IgD-negative memory B cell (primary cell): ENCODE results near the gene KASH5. TPM values are rescaled to one million over a fixed set of nuclear protein-coding genes. Genes with fewer than 3 reads are reported as not detected.

Source experiments
- H3K27ac Mint-ChIP-seq, 3 donors: one replicate each; pipeline ENCODE4 v1.8.0; 2020 to 2022; ENCODE audit warnings: mild to moderate bottlenecking in 3 of 3, mixed read lengths in 3 of 3, moderate library complexity in 1 of 3
- H3K27me3 Mint-ChIP-seq: one replicate; pipeline ENCODE4 v1.8.0; 2021; ENCODE audit warnings: mixed read lengths
- H3K36me3 Mint-ChIP-seq: one replicate; pipeline ENCODE4 v1.8.0; 2020; ENCODE audit warnings: mild to moderate bottlenecking, mixed read lengths
- H3K4me1 Mint-ChIP-seq, 3 donors: one replicate each; pipeline ENCODE4 v1.8.0; 2020 to 2022; ENCODE audit warnings: mixed read lengths in 3 of 3, mild to moderate bottlenecking in 1 of 3
- H3K4me3 Mint-ChIP-seq, 4 donors: one replicate each; pipeline ENCODE4 v1.8.0; 2020 to 2022; ENCODE audit warnings: mild to moderate bottlenecking in 4 of 4, mixed read lengths in 4 of 4, moderate library complexity in 3 of 4
- H3K9me3 Mint-ChIP-seq, 3 donors: one replicate each; pipeline ENCODE4 v1.8.0; 2020 to 2021; ENCODE audit warnings: mixed read lengths in 3 of 3, mild to moderate bottlenecking in 1 of 3
- polyA plus RNA-seq: library from polyadenylated mRNA; unstranded; fragments of 300-500 nt; fragmentation: Illumina TruSeq; gene quantifications from one replicate; pipeline ENCODE4 v1.2.3, GENCODE V29; 2021

The KASH5 gene
- not detected for polyA plus RNA-seq

- H3K27me3 Mint-ChIP-seq, result no peaks in the 10 kb centered on the region
Observed at GRCh38 chr19:49387936-49388372, at the start of gene KASH5. Gene KASH5, plus strand, starts transcription at chr19:49388249. Its CDS starts 2,635 bp downstream, at chr19:49390884.

GRCh38 chr19:49338691-49339300 is 49.3 kb upstream of the KASH5 start:
- Mint-ChIP-seq H3K4me1 (peaks cover 23 to 39% (median 38%) of the 10 kb centered on the region in 3 donors), H3K27me3 (no peaks in the 10 kb centered on the region), H3K9me3 (no peaks in the 10 kb centered on the region), H3K4me3 (peak overlapping the region; percentile 89 to 99 (median 98)), H3K36me3 (peaks cover 9% of the 10 kb centered on the region), H3K27ac (peak overlapping the region; percentile 80 to 89 (median 83))

More at GRCh38 chr19:49387936-49388372, at the start of gene KASH5:
- Mint-ChIP-seq H3K4me1 (peaks cover 22 to 34% (median 26%) of the 10 kb centered on the region in 3 donors), H3K27ac (peak within 1 kb of the TSS; percentile 91 to 97 (median 93)), H3K36me3 (no peaks in the 10 kb centered on the region), H3K4me3 (peak within 1 kb of the TSS; percentile 30 to 84 (median 73)), H3K9me3 (peaks cover 0 to 5% (median 2%) of the 10 kb centered on the region in 3 donors)

- Mint-ChIP-seq H3K27ac (peak overlapping the region; percentile 80 to 99 (median 95)), H3K36me3 (peaks cover 9% of the 10 kb centered on the region), H3K9me3 (no peaks in the 10 kb centered on the region), H3K4me3 (peak overlapping the region; percentile 89 to 99 (median 98)), H3K4me1 (peaks cover 18 to 34% (median 33%) of the 10 kb centered on the region in 3 donors), H3K27me3 (no peaks in the 10 kb centered on the region)
Observed at GRCh38 chr19:49339301-49340068, 48.6 kb upstream of the KASH5 start.

GRCh38 chr19:49340069-49340864 is 47.8 kb upstream of the KASH5 start:
- Mint-ChIP-seq H3K27me3 (no peaks in the 10 kb centered on the region), H3K4me3 (peak overlapping the region; percentile 82 to 98 (median 90)), H3K4me1 (peaks cover 23 to 37% (median 37%) of the 10 kb centered on the region in 3 donors), H3K9me3 (no peaks in the 10 kb centered on the region), H3K36me3 (peaks cover 9% of the 10 kb centered on the region), H3K27ac (peak overlapping the region; percentile 80 to 99 (median 95))

GRCh38 chr19:49340865-49341718 is 47.0 kb upstream of the KASH5 start:
- H3K27ac Mint-ChIP-seq, result peak overlapping the region; percentile 80 to 99 (median 95)
- H3K4me3 Mint-ChIP-seq, result peak overlapping the region; percentile 16 to 98 (median 87)
- no peaks in the 10 kb centered on the region for H3K9me3 Mint-ChIP-seq
- no peaks in the 10 kb centered on the region for H3K27me3 Mint-ChIP-seq
- H3K36me3 Mint-ChIP-seq, result peaks cover 9% of the 10 kb centered on the region
- peaks cover 19 to 37% (median 35%) of the 10 kb centered on the region in 3 donors for H3K4me1 Mint-ChIP-seq

- Mint-ChIP-seq H3K27me3 (no peaks in the 10 kb centered on the region), H3K4me1 (peaks cover 19 to 33% (median 32%) of the 10 kb centered on the region in 3 donors), H3K36me3 (peaks cover 5% of the 10 kb centered on the region), H3K27ac (peak overlapping the region; percentile 26 to 80 (median 43)), H3K9me3 (no peaks in the 10 kb centered on the region), H3K4me3 (peak overlapping the region in 3 of 4 donors; percentile 12 to 68 (median 24))
Observed at GRCh38 chr19:49342291-49342721, 45.7 kb upstream of the KASH5 start.

- Mint-ChIP-seq H3K9me3 (no peaks in the 10 kb centered on the region), H3K4me1 (peaks cover 24 to 38% (median 35%) of the 10 kb centered on the region in 3 donors), H3K36me3 (peaks cover 3% of the 10 kb centered on the region), H3K4me3 (peak overlapping the region in 2 of 4 donors; percentile 12 to 17), H3K27me3 (peaks cover 3% of the 10 kb centered on the region), H3K27ac (peak overlapping the region in 1 of 3 donors; percentile 43)
Observed at GRCh38 chr19:49343123-49343522, 44.9 kb upstream of the KASH5 start.

- Mint-ChIP-seq H3K27ac (peak overlapping the region in 2 of 3 donors; percentile 52 to 88), H3K4me1 (peaks cover 34 to 36% (median 34%) of the 10 kb centered on the region in 3 donors), H3K9me3 (no peaks in the 10 kb centered on the region), H3K36me3 (no peaks in the 10 kb centered on the region), H3K27me3 (peaks cover 3% of the 10 kb centered on the region), H3K4me3 (peak overlapping the region in 2 of 4 donors; percentile 15 to 28)
Observed at GRCh38 chr19:49344505-49345423, 43.3 kb upstream of the KASH5 start.

- no peaks in the 10 kb centered on the region for H3K36me3 Mint-ChIP-seq
- no peak overlapping the region for H3K27ac Mint-ChIP-seq
Observed at GRCh38 chr19:49347191-49347590, 40.9 kb upstream of the KASH5 start.

GRCh38 chr19:49347835-49348234 is 40.2 kb upstream of the KASH5 start:
- peaks cover 20 to 24% (median 22%) of the 10 kb centered on the region in 3 donors for H3K4me1 Mint-ChIP-seq
- H3K36me3 Mint-ChIP-seq, result no peaks in the 10 kb centered on the region
- no peaks in the 10 kb centered on the region for H3K9me3 Mint-ChIP-seq
- peaks cover 3% of the 10 kb centered on the region for H3K27me3 Mint-ChIP-seq
- H3K27ac Mint-ChIP-seq, result peak overlapping the region in 1 of 3 donors; percentile 46
- H3K4me3 Mint-ChIP-seq, result peak overlapping the region in 2 of 4 donors; percentile 4 to 74

More at GRCh38 chr19:49347191-49347590, 40.9 kb upstream of the KASH5 start:
- Mint-ChIP-seq H3K4me1 (peaks cover 24 to 28% (median 27%) of the 10 kb centered on the region in 3 donors), H3K4me3 (peak overlapping the region in 2 of 4 donors; percentile 33 to 63), H3K9me3 (no peaks in the 10 kb centered on the region), H3K27me3 (peaks cover 3% of the 10 kb centered on the region)

- Mint-ChIP-seq H3K27ac (peak overlapping the region in 1 of 3 donors; percentile 46), H3K4me1 (peaks cover 20 to 26% (median 25%) of the 10 kb centered on the region in 3 donors), H3K36me3 (peaks cover 3% of the 10 kb centered on the region), H3K9me3 (no peaks in the 10 kb centered on the region), H3K27me3 (peaks cover 3% of the 10 kb centered on the region), H3K4me3 (peak overlapping the region in 2 of 4 donors; percentile 4 to 70)
Observed at GRCh38 chr19:49348305-49349189, 39.5 kb upstream of the KASH5 start.

- peaks cover 3% of the 10 kb centered on the region for H3K36me3 Mint-ChIP-seq
- H3K4me3 Mint-ChIP-seq, result no peak overlapping the region
- peaks cover 3% of the 10 kb centered on the region for H3K27me3 Mint-ChIP-seq
- H3K27ac Mint-ChIP-seq, result no peak overlapping the region
- peaks cover 21 to 29% (median 25%) of the 10 kb centered on the region in 3 donors for H3K4me1 Mint-ChIP-seq
- no peaks in the 10 kb centered on the region for H3K9me3 Mint-ChIP-seq
Observed at GRCh38 chr19:49349567-49349966, 38.5 kb upstream of the KASH5 start.
